Measurements from ENCODE around the gene SFSWAP.
"Not testable (repeated sequence)": the region's sequence is repeated elsewhere in the genome, so short reads cannot be mapped to it uniquely, and the experiment has no call there.

SFSWAP gene

GRCh38 chr12:131679816-131680215 is 31.1 kb upstream of the SFSWAP start:
- not testable (repeated sequence) for DNase-seq (ENCODE audit: low read depth)

- DNase-seq (ENCODE audit: low read depth) = not testable (repeated sequence)
Measured at GRCh38 chr12:131680392-131681256, 30.3 kb upstream of the SFSWAP start.

GRCh38 chr12:131681257-131681620 is 29.7 kb upstream of the SFSWAP start:
- no peak for DNase-seq (ENCODE audit: low read depth)

DNA sequence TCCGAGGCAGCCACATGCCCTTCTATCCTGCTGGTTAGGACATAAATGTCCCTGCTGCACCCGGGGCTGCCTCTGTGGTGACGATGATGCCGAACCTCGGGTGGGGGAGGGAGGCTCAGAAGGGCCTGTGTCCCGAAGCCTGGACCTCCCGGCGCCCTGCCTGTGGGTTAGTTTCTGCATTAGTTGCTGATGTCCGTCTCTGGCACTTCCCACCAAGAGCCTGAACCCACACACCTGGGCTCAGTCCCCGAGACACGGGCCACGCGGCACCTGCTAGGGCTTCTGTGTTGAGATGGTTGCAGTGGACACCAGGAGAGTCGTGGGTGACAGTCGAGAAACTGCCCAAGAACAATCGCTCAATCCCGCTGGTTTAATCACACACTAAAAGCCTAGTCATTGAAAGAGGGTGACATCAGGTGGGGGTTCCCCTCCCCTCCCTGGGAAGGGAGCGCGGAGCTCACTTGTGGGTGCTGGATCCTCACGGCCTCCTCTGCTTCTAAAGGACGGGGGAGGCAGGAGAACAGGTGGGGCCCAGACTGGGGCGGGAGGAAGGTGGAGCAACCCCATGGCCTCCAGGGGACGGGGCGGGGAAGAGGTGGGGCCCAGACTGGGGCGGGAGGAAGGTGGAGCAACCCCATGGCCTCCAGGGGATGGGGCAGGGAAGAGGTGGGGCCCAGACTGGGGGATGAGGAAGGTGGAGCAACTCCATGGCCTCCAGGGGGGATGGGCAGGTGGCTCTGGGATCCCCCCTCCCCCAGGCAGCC is 29.0 kb upstream of the SFSWAP start:
- not testable (repeated sequence) for DNase-seq (ENCODE audit: low read depth)

DNA sequence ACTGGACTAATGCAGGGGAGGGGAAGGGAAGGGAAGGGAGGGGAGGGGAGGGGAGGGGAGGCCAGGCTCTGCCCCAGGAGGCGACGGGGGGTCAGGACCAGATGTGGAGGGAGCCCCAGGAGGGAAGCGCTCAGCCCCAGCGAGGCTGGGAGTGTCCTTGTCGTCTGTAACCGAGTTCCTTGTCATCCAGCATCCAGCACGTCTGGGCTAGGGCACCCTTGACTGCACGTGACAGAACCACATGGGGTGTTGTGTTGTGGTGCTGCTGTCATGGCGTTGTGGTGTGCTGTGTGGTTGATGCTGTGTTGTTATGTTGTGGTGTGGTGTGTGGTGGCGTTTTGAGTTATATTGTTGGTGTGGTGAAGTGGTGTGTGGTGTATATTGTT is 28.4 kb upstream of the SFSWAP start:
- DNase-seq (ENCODE audit: low read depth) = no peak

DNA sequence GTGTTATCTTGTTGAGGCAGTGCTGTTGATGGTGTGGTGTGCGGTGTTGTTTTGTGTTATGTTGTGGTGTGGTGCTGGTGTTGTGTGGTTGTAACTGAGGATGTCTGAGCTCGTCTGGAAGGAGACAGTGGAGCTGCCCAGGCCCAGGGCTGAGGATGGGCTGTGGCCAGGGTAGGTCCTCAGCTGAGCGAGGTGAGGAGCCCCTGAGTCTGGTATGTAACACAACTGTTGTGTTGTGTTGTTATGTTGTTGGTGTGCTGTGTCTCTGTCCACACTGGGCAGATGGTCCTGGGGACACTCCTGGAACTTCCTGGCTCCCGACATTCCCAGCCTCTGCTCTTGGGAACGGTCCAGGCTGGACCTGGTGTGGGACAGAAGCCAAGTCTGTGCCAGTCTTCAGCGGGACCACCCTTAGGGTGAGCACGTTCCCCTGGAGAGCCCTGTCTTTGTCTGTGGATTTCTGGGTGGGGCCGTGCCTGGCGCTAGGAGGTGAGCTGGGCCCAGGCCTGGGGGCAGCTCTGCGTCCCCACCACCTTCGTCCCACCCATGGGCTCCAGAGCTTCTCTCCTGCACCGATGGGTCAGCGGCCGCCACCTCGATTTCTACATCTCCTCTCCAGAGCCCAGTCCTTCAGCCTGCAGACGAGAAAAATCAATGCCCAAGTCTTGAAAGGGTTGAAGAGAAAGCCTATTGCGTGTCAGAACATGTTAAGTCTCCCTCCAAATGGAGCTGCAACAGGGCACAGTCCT is 27.4 kb upstream of the SFSWAP start:
- no peak for DNase-seq (ENCODE audit: low read depth)

DNA sequence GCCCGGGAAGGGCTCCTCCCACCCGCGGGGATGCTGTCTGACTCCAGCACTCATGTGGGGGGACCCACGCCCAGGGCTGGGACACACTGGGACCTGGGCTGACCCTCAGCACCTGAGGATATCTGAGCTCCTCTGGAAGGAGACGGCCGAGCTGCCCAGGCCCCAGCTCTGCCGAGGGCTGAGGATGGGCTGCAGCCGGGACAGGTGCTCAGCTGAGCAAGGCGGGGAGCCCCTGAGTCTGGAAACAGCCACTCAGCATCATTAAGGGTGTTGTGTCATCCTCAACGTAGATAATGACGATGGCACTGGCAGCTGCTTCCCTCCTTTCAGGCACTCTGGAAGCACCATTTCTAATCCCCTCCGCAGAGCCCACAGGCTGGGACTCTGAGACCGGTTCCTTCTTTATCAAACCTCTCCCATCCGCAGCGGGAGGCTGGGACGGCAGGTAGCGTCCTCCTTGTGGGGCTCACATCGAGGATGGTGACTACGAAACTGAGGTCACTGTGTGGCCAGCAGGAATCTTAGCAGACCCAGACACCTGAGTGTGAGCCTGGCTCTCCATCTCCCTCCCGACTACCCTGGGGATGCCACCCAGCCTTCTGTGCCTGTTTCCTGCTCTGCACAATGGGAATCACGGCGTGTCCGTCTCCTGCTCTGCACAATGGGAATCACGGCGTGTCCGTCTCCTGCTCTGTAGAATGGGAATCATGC is 26.7 kb upstream of the SFSWAP start:
- no peak for DNase-seq (ENCODE audit: low read depth)

- DNase-seq (ENCODE audit: low read depth) = no peak
Measured at GRCh38 chr12:131687346-131688125, 23.4 kb upstream of the SFSWAP start.

GRCh38 chr12:131688131-131688844 is 22.6 kb upstream of the SFSWAP start:
- no peak for DNase-seq (ENCODE audit: low read depth)

GRCh38 chr12:131688845-131689154 is 22.1 kb upstream of the SFSWAP start:
- no peak for DNase-seq (ENCODE audit: low read depth)

- no peak for DNase-seq (ENCODE audit: low read depth)
Measured at GRCh38 chr12:131690320-131690719, 20.6 kb upstream of the SFSWAP start.

GRCh38 chr12:131692431-131692830 is 18.5 kb upstream of the SFSWAP start:
- no peak for DNase-seq (ENCODE audit: low read depth)

DNA sequence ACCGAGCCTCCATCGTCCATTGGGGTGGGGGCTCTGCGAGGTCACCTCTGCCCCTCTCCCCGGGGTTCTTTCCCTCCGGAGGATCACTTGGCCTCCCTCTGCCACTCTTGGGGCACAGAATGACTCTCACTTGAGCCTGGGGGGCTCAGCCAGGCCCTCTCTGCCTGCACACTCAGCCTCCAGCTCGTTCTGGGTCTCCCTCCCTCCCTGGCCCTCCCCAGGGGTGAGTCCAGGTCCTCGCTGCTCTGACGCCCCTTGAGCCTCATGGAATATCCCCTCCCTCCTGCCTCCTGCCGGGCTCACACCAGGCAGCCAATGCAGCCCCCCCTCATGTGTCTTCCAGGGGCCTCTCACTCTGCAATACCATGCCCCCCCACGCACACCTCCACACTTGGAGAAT is 17.7 kb upstream of the SFSWAP start:
- no peak for DNase-seq (ENCODE audit: low read depth)

- DNase-seq (ENCODE audit: low read depth) = no peak
Measured at GRCh38 chr12:131694116-131694838, 16.6 kb upstream of the SFSWAP start.

- DNase-seq (ENCODE audit: low read depth) = no peak
Measured at GRCh38 chr12:131695968-131696367, 14.9 kb upstream of the SFSWAP start.

DNA sequence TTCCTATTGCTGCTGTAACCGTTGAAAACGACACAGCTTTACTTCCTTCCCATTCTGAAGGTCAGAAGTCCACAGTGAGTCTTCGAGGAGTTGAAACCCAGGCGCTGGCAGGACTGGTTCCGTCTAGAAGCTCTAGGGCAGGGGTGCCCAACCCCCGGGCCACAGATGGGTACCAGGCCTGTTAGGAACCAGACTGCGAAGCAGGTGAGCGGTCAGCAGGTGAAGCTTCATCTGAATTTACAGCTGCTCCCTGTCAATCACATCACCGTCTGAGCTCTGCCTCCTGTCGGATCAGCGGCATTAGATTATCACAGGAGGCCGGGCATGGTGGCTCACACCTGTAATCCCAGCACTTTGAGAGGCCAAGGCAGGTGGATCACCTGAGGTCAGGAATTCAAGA is 12.6 kb upstream of the SFSWAP start:
- DNase-seq (ENCODE audit: low read depth) = no peak

- no peak for DNase-seq (ENCODE audit: low read depth)
Measured at GRCh38 chr12:131699434-131699833, 11.5 kb upstream of the SFSWAP start.

DNA sequence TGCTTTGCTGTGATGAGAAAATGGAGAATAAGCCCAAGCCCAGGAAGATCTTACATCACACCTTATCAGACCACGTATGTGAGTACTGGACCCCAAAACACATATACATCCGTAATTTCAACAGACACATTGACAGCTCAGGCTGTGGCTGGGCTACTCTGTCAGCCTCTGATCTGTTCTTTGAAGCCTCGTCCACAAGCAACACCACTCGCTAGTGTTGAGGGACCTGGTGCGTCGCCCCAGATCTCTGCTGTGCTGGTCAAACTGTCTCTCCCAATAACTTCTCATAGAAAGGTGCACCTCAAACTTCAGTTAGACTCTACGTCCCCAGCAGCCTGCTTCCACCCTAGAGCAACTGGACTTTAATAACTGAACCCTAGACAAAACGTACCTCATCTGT is 10.6 kb upstream of the SFSWAP start:
- no peak for DNase-seq (ENCODE audit: low read depth)

- no peak for DNase-seq (ENCODE audit: low read depth)
Measured at GRCh38 chr12:131701705-131702572, 9.0 kb upstream of the SFSWAP start.

All from activated T-cell treated with anti-CD3 and anti-CD28 coated beads for 1 hour (primary cell).